Caco-2 (cell line): Measurements from ENCODE around the gene POLR1D. TPM values are rescaled to one million over a fixed set of nuclear protein-coding genes. Genes with fewer than 3 reads are reported as not detected.

Experiments used
- BruUV-seq: library from RNA; stranded (reverse); fragments of 400-500 nt; replicated peaks from 2 replicates; lab custom pipeline; 2021; lab: Mats Ljungman, UMichigan
- CTCF ChIA-PET: fragments of 300-600 bp; sonication (Branson Sonifier 250); formaldehyde crosslinking; loops from one replicate; lab custom pipeline; 2022; ENCODE audit warnings: antibody characterized with exemption; lab: Charles Lee
- POLR2A ChIA-PET: fragments of 300-600 bp; sonication (Branson Sonifier 250); formaldehyde crosslinking; loops from one replicate; lab custom pipeline; 2022; ENCODE audit warnings: antibody characterized with exemption; lab: Charles Lee
- DNase-seq, 2 experiments: peaks; one replicate each; pipeline versions ENCODE4 v3.0.0 to v3.0.0-alpha.2; 2020 to 2022
- H3K27me3 ChIP-seq: replicated peaks from 2 replicates; pipeline ENCODE4 v1.6.0; 2011; ENCODE audit warnings: low read length; ENCODE audit not compliant: control insufficient read depth, insufficient read depth
- H3K36me3 ChIP-seq: 2 replicates; pipeline ENCODE4 v1.5.1; 2011; ENCODE audit warnings: low read length; ENCODE audit not compliant: control insufficient read depth, insufficient read depth
- H3K4me1 ChIP-seq: fragments of 250-450 bp; sonication (Bioruptor Pico); 2 replicates; pipeline ENCODE4 v1.5.1; 2020; ENCODE audit warnings: mild to moderate bottlenecking
- H3K4me3 ChIP-seq: 2 replicates; pipeline ENCODE4 v1.5.1; 2011; ENCODE audit warnings: low read depth, mild to moderate bottlenecking, control low read depth, low read length
- H3K9me3 ChIP-seq: fragments of 250-450 bp; sonication (Bioruptor Pico); 2 replicates; pipeline ENCODE4 v1.5.1; 2020; ENCODE audit warnings: mild to moderate bottlenecking, moderate library complexity
- H3K27ac Mint-ChIP-seq: one replicate; pipeline ENCODE4 v1.8.0; 2022; ENCODE audit warnings: mixed read lengths; ENCODE audit not compliant: unreplicated experiment
- H3K27me3 Mint-ChIP-seq: one replicate; pipeline ENCODE4 v1.8.0; 2022; ENCODE audit warnings: mixed read lengths; ENCODE audit not compliant: insufficient read depth, unreplicated experiment
- H3K36me3 Mint-ChIP-seq: one replicate; pipeline ENCODE4 v1.8.0; 2022; ENCODE audit warnings: mild to moderate bottlenecking, mixed read lengths; ENCODE audit not compliant: insufficient read depth, unreplicated experiment
- H3K4me1 Mint-ChIP-seq: one replicate; pipeline ENCODE4 v1.8.0; 2022; ENCODE audit warnings: low read depth, mixed read lengths; ENCODE audit not compliant: unreplicated experiment
- H3K4me3 Mint-ChIP-seq: one replicate; pipeline ENCODE4 v1.8.0; 2022; ENCODE audit warnings: mild to moderate bottlenecking, moderate library complexity, mixed read lengths; ENCODE audit not compliant: unreplicated experiment
- H3K9me3 Mint-ChIP-seq: one replicate; pipeline ENCODE4 v1.8.0; 2022; ENCODE audit warnings: mixed read lengths; ENCODE audit not compliant: unreplicated experiment
- CTCF ChIP-seq, 2 experiments: fragments of 200-600 bp in 1 of 2; IDR thresholded peaks; 1 replicate in 1 of 2; 2 replicates in 1 of 2; pipeline versions ENCODE4 v1.5.1 to v1.8.0; 2011 to 2022; ENCODE audit warnings: antibody characterized with exemption in 1 of 2, control low read depth in 1 of 2, inconsistent platforms in 1 of 2, low read depth in 1 of 2, low read length in 1 of 2, mild to moderate bottlenecking in 1 of 2, moderate library complexity in 1 of 2; ENCODE audit not compliant: insufficient read depth in 1 of 2, severe bottlenecking in 1 of 2, unreplicated experiment in 1 of 2
- intact Hi-C: fragments of 100-400 bp; cut with micrococcal nuclease; formaldehyde crosslinking; loops from one replicate; pipeline ENCODE4 v1.10.0; 2022; ENCODE audit not compliant: unreplicated experiment
- total RNA-seq: library from RNA; stranded (reverse); gene quantifications from 2 replicates; pipeline ENCODE4 v1.2.3, GENCODE V29; 2022

POLR1D gene
- total RNA-seq, 1 experiment from 2014 or later: 201 TPM

- no TSS peak for BruUV-seq
- H3K9me3 ChIP-seq: no peaks in the 10 kb centered on the region
- no peaks in the 10 kb centered on the region for H3K9me3 Mint-ChIP-seq
- intact Hi-C loops: no loop called here
- no peak for DNase-seq
- H3K27ac Mint-ChIP-seq: no peak overlapping the region
- H3K4me3 Mint-ChIP-seq: no peak overlapping the region
- TF ChIP-seq CTCF (IDR thresholded peaks at IDR 0.05; ENCODE audit: insufficient read depth in 1 of 2, low read depth in 1 of 2, low read length in 1 of 2, severe bottlenecking in 1 of 2, unreplicated experiment in 1 of 2): no peak
- no peaks in the 10 kb centered on the region for H3K36me3 Mint-ChIP-seq
- peaks cover 7% of the 10 kb centered on the region for H3K4me1 Mint-ChIP-seq
- POLR2A ChIA-PET: no interaction called here
- H3K27me3 Mint-ChIP-seq: no peaks in the 10 kb centered on the region
- no peak overlapping the region for H3K4me3 ChIP-seq
- H3K27me3 ChIP-seq: no peaks in the 10 kb centered on the region
- CTCF ChIA-PET: no interaction called here
- no peaks in the 10 kb centered on the region for H3K4me1 ChIP-seq
- no peaks in the 10 kb centered on the region for H3K36me3 ChIP-seq
These were observed 20.2 kb downstream of the POLR1D start for GRCh38 chr13:27641711-27642502.

- peaks cover 7% of the 10 kb centered on the region for H3K4me1 Mint-ChIP-seq
- TF ChIP-seq CTCF (IDR thresholded peaks at IDR 0.05; ENCODE audit: insufficient read depth in 1 of 2, low read depth in 1 of 2, low read length in 1 of 2, severe bottlenecking in 1 of 2, unreplicated experiment in 1 of 2): no peak
- CTCF ChIA-PET: no interaction called here
- BruUV-seq: no TSS peak
- Histone ChIP-seq H3K9me3 (peaks cover under 1% of the 10 kb centered on the region; the same call in 1 of the 2 replicates), H3K27me3 (no peaks in the 10 kb centered on the region), H3K4me3 (no peak overlapping the region), H3K36me3 (no peaks in the 10 kb centered on the region), H3K4me1 (no peaks in the 10 kb centered on the region)
- DNase-seq: no peak
- H3K4me3 Mint-ChIP-seq: no peak overlapping the region
- peaks cover 5% of the 10 kb centered on the region for H3K36me3 Mint-ChIP-seq
- intact Hi-C loops: no loop called here
- POLR2A ChIA-PET: no interaction called here
- no peak overlapping the region for H3K27ac Mint-ChIP-seq
- H3K27me3 Mint-ChIP-seq: no peaks in the 10 kb centered on the region
- H3K9me3 Mint-ChIP-seq: no peaks in the 10 kb centered on the region
These were observed 21.8 kb downstream of the POLR1D start for GRCh38 chr13:27643334-27644132.

- CTCF ChIA-PET: no interaction called here
- no peak overlapping the region for H3K27ac Mint-ChIP-seq
These were observed 22.6 kb downstream of the POLR1D start for GRCh38 chr13:27644302-27644701.

More at GRCh38 chr13:27644302-27644701, 22.6 kb downstream of the POLR1D start:
- Histone ChIP-seq H3K4me3 (no peak overlapping the region), H3K27me3 (no peaks in the 10 kb centered on the region), H3K36me3 (no peaks in the 10 kb centered on the region), H3K9me3 (peaks cover 8% of the 10 kb centered on the region; the same call in 1 of the 2 replicates), H3K4me1 (no peaks in the 10 kb centered on the region)
- intact Hi-C loops: no loop called here
- Mint-ChIP-seq H3K36me3 (peaks cover 11% of the 10 kb centered on the region), H3K4me3 (no peak overlapping the region), H3K9me3 (no peaks in the 10 kb centered on the region), H3K4me1 (peaks cover 7% of the 10 kb centered on the region), H3K27me3 (no peaks in the 10 kb centered on the region)
- BruUV-seq: no TSS peak
- DNase-seq: no peak
- POLR2A ChIA-PET: no interaction called here
- no peak for TF ChIP-seq CTCF (IDR thresholded peaks at IDR 0.05; ENCODE audit: insufficient read depth in 1 of 2, low read depth in 1 of 2, low read length in 1 of 2, severe bottlenecking in 1 of 2, unreplicated experiment in 1 of 2)
